ENCODE results near the gene HS1BP3.

GRCh38 chr2:20671736-20672080 lies 20.8 kb upstream of the HS1BP3 start:
- TF ChIP-seq CTCF (IDR thresholded peaks at IDR 0.05; ENCODE audit: borderline replicate concordance, extremely low read depth, low read length, poor library complexity, severe bottlenecking) = no peak
- no peak for TF ChIP-seq EZH2 (IDR thresholded peaks at IDR 0.05; ENCODE audit: borderline replicate concordance, low read depth, low read length, severe bottlenecking)

All from DND-41 (cell line).